HL-60 (cell line): ENCODE results near the gene APBB2.

Source experiments
- DNase-seq, 2 experiments: peaks; one replicate each; pipeline ENCODE4 v3.0.0-alpha.2; 2010 to 2020; ENCODE audit warnings: low read depth in 1 of 2, low spot score in 1 of 2
- H3K27ac ChIP-seq: fragments of 250-450 bp; sonication (Bioruptor Pico); replicated peaks from 2 replicates; pipeline ENCODE4 v1.5.1; 2020; ENCODE audit warnings: mild to moderate bottlenecking, moderate library complexity
- H3K27me3 ChIP-seq: fragments of 250-450 bp; sonication (Bioruptor Pico); 2 replicates; pipeline ENCODE4 v1.5.1; 2021; ENCODE audit warnings: mild to moderate bottlenecking, moderate library complexity; ENCODE audit not compliant: insufficient read depth, poor library complexity, severe bottlenecking
- H3K4me3 ChIP-seq: replicated peaks from 2 replicates; pipeline ENCODE4 v1.5.1; 2011; ENCODE audit warnings: mild to moderate bottlenecking, control low read depth, low read length; ENCODE audit not compliant: insufficient read depth
- CTCF ChIP-seq: IDR thresholded peaks from one replicate; pipeline ENCODE4 v1.5.1; 2011; ENCODE audit warnings: low read length, control low read depth, inconsistent platforms; ENCODE audit not compliant: insufficient read depth
- GABPA ChIP-seq: IDR thresholded peaks from 2 replicates; pipeline ENCODE4 v1.6.1; 2012; ENCODE audit warnings: low read depth
- POLR2AphosphoS5 ChIP-seq: IDR thresholded peaks from 2 replicates; pipeline ENCODE4 v1.6.1; 2012; ENCODE audit warnings: low read depth
- SPI1 ChIP-seq: IDR thresholded peaks from 2 replicates; pipeline ENCODE4 v1.6.1; 2012; ENCODE audit warnings: low read depth, mild to moderate bottlenecking, borderline replicate concordance
- TF ChIP-seq, protein P1 (sequence below): IDR thresholded peaks from 2 replicates; pipeline ENCODE4 v1.6.1; 2012; ENCODE audit warnings: low read depth; ENCODE audit not compliant: insufficient replicate concordance

The APBB2 gene

DNA sequence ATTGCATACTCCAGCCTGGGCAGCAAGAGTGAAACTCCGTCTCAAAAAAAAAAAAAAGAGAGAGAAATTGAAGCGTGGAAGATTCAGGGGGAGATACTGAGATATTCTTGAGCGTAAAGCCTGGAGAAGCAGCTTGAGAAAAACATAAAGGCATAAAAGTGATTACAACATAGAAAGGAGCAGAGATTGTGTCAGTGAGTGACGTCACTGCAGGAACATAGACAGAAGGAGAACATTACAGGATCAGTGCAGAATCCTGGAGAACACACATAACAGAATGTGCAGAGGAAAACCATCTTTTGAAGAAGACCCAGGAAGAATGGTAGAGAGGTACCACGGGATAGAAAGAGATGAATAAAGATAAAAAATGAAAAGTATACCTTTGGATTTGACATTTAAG, 147.0 kb downstream of the APBB2 start:
- no peak for DNase-seq

DNA sequence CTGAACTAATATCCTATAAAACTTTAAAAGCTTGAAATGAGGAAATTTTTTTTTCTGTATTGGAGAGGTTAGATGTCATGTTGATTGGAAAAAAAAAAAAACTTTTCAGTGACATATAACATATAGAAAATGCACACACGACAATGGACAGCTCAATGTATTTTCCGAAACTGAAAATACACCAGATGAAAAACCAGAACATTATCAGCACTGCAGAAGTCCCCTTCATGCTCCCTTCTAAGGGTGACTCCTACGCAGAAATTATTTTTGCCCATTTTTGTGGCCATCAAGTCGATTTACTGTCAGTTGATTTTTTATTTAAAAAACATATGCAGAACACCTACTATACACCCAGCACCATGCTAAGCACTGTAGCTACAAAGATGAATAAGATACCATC, 148.3 kb downstream of the APBB2 start:
- H3K27ac ChIP-seq, result no peak overlapping the region
- no peaks in the 10 kb centered on the region for H3K27me3 ChIP-seq
- TF ChIP-seq GABPA (no peak), SPI1 (no peak), CTCF (no peak), POLR2AphosphoS5 (no peak)
- TF ChIP-seq, protein P1, sequence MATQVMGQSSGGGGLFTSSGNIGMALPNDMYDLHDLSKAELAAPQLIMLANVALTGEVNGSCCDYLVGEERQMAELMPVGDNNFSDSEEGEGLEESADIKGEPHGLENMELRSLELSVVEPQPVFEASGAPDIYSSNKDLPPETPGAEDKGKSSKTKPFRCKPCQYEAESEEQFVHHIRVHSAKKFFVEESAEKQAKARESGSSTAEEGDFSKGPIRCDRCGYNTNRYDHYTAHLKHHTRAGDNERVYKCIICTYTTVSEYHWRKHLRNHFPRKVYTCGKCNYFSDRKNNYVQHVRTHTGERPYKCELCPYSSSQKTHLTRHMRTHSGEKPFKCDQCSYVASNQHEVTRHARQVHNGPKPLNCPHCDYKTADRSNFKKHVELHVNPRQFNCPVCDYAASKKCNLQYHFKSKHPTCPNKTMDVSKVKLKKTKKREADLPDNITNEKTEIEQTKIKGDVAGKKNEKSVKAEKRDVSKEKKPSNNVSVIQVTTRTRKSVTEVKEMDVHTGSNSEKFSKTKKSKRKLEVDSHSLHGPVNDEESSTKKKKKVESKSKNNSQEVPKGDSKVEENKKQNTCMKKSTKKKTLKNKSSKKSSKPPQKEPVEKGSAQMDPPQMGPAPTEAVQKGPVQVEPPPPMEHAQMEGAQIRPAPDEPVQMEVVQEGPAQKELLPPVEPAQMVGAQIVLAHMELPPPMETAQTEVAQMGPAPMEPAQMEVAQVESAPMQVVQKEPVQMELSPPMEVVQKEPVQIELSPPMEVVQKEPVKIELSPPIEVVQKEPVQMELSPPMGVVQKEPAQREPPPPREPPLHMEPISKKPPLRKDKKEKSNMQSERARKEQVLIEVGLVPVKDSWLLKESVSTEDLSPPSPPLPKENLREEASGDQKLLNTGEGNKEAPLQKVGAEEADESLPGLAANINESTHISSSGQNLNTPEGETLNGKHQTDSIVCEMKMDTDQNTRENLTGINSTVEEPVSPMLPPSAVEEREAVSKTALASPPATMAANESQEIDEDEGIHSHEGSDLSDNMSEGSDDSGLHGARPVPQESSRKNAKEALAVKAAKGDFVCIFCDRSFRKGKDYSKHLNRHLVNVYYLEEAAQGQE, result no peak
- no peak for DNase-seq
- H3K4me3 ChIP-seq, result no peak overlapping the region

More for the DNA sequence above, 147.0 kb downstream of the APBB2 start:
- Histone ChIP-seq H3K27ac (no peak overlapping the region), H3K4me3 (no peak overlapping the region), H3K27me3 (no peaks in the 10 kb centered on the region)
- TF ChIP-seq GABPA (no peak), SPI1 (no peak), CTCF (no peak), POLR2AphosphoS5 (no peak)
- TF ChIP-seq, protein P1, result no peak

DNA sequence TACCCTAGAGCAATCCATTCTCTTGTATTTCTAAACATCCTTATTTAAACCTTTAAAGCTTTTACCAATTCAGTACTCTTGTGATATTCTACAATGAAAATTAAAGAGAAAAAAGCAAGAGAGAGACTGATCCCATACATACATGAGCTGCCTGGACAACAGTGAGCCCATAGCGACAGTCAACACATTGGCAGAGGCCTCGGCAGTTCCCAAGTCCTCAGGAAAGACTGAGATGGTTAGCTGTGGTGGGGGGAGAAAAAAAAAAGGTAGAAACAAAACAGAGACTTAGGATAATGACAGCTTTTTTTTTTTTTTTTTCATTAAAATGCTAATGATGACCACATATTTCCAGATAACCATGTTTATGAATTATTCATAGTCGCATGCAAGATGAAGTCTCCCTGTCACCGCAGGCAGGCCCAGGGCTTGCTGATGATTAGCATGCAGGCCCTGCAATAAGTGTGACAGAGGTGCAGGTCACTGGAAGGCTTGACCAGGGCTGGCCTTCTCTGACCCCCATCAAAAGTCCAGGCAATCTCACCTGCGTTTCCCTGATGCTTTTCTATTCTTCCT, 148.8 kb downstream of the APBB2 start:
- Histone ChIP-seq H3K27ac (no peak overlapping the region), H3K4me3 (no peak overlapping the region), H3K27me3 (no peaks in the 10 kb centered on the region)
- no peak for DNase-seq
- TF ChIP-seq POLR2AphosphoS5 (no peak), GABPA (no peak), CTCF (no peak), SPI1 (no peak)
- TF ChIP-seq, protein P1, result no peak
